A673 (cell line): Measurements from ENCODE around the gene NAPSA. TPM values are rescaled to one million over a fixed set of nuclear protein-coding genes. Genes with fewer than 3 reads are reported as not detected.

Experiments
- BruUV-seq: library from RNA; stranded (reverse); fragments of 400-500 nt; replicated peaks from 2 replicates; lab custom pipeline; 2021; lab: Mats Ljungman, UMichigan
- CTCF ChIA-PET: fragments of 300-600 bp; sonication (Branson Sonifier 250); formaldehyde crosslinking; loops from one replicate; lab custom pipeline; 2022; ENCODE audit warnings: antibody characterized with exemption; lab: Charles Lee
- POLR2A ChIA-PET: fragments of 300-600 bp; sonication (Branson Sonifier 250); formaldehyde crosslinking; loops from one replicate; lab custom pipeline; 2022; ENCODE audit warnings: antibody characterized with exemption; ENCODE audit not compliant: low non-redundant PET; lab: Charles Lee
- DNase-seq: peaks from one replicate; pipeline ENCODE4 v3.0.0-alpha.2; 2015; ENCODE audit warnings: low spot score
- H3K27ac ChIP-seq: fragments of 200-600 bp; sonication (generic); 2 replicates; pipeline ENCODE4 v1.5.1; 2016; ENCODE audit warnings: mixed run types, low read depth, mild to moderate bottlenecking, mixed read lengths, antibody characterized with exemption, low read length; ENCODE audit not compliant: poor library complexity, severe bottlenecking
- H3K27me3 ChIP-seq: fragments of 200-600 bp; sonication (generic); replicated peaks from 2 replicates; pipeline ENCODE4 v1.6.1; 2017; ENCODE audit warnings: mixed run types, low read depth, mild to moderate bottlenecking, mixed read lengths, antibody characterized with exemption, low read length; ENCODE audit not compliant: insufficient read depth, poor library complexity
- H3K36me3 ChIP-seq: fragments of 200-600 bp; sonication (generic); 2 replicates; pipeline ENCODE4 v1.6.1; 2016; ENCODE audit warnings: mixed run types, mild to moderate bottlenecking, mixed read lengths, antibody characterized with exemption, low read length; ENCODE audit not compliant: insufficient read depth, poor library complexity, severe bottlenecking
- H3K4me1 ChIP-seq: fragments of 200-600 bp; sonication (generic); 2 replicates; pipeline ENCODE4 v1.6.1; 2017; ENCODE audit warnings: mixed run types, mild to moderate bottlenecking, mixed read lengths, antibody characterized with exemption, low read length; ENCODE audit not compliant: insufficient read depth, poor library complexity, severe bottlenecking
- H3K4me3 ChIP-seq: fragments of 200-600 bp; sonication (generic); 2 replicates; pipeline ENCODE4 v1.5.1; 2016; ENCODE audit warnings: low read depth, mixed run types, mild to moderate bottlenecking, mixed read lengths, low read length; ENCODE audit not compliant: poor library complexity, severe bottlenecking
- H3K9me3 ChIP-seq: fragments of 200-600 bp; sonication (generic); 2 replicates; pipeline ENCODE4 v1.6.1; 2016; ENCODE audit warnings: mixed run types, low read depth, mild to moderate bottlenecking, mixed read lengths, antibody characterized with exemption, low read length; ENCODE audit not compliant: poor library complexity, severe bottlenecking
- CTCF ChIP-seq: fragments of 300-800, 200-600 bp; sonication (generic); conservative IDR thresholded peaks from 2 replicates; pipeline ENCODE4 v1.5.1; 2017; ENCODE audit warnings: low read depth, mild to moderate bottlenecking, antibody characterized with exemption, low read length, moderate library complexity, mixed read lengths
- EZH2 ChIP-seq: fragments of 200-600 bp; sonication (generic); IDR thresholded peaks from 2 replicates; pipeline ENCODE4 v1.6.1; 2017; ENCODE audit warnings: borderline replicate concordance, low read depth, mild to moderate bottlenecking, mixed read lengths, antibody characterized with exemption, low read length; ENCODE audit not compliant: poor library complexity, severe bottlenecking
- intact Hi-C: fragments of 100-400 bp; cut with micrococcal nuclease; formaldehyde crosslinking; loops from one replicate; pipeline ENCODE4 v1.10.0; 2022; ENCODE audit not compliant: unreplicated experiment
- total RNA-seq: library from RNA; stranded (reverse); gene quantifications from 2 replicates; pipeline ENCODE4 v1.2.3, GENCODE V29; 2021

The NAPSA gene
- total RNA-seq, 1 experiment from 2014 or later: 0.47 TPM

DNA sequence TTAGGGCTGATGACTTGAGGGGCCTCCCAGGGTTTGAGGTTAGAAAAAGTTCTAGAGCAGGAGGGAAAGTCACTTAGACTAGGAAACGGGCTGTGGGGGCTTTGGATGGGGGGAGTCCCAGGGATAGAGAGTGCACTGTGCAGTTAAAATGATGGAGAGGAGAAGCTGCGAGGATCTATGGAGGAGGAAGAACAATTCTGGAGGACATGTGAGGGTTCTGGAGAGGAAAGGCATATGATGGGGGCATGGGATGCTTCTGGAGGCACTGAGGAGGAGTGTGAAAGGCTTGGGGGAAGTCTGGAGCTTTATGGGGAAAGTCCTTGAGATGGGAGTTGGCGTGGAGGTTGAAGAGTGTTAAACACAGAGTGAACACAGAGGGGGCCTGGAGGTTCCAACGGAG lies 38.4 kb downstream of the NAPSA start:
- H3K36me3 ChIP-seq: no peaks in the 10 kb centered on the region
- H3K4me3 ChIP-seq: no peak overlapping the region
- peaks cover 25% of the 10 kb centered on the region for H3K27me3 ChIP-seq
- no peak for DNase-seq
- H3K4me1 ChIP-seq: peaks cover 9% of the 10 kb centered on the region
- intact Hi-C loops: no loop called here
- ChIA-PET POLR2A (no interaction called here), CTCF (no interaction called here)
- TF ChIP-seq CTCF (no peak), EZH2 (no peak)
- no peaks in the 10 kb centered on the region for H3K9me3 ChIP-seq
- no peak overlapping the region for H3K27ac ChIP-seq
- no TSS peak for BruUV-seq

- BruUV-seq: TSS peak; percentile 32
- TF ChIP-seq EZH2 (no peak), CTCF (no peak)
Observed at GRCh38 chr19:50326101-50326664, 39.3 kb downstream of the NAPSA start.

DNA sequence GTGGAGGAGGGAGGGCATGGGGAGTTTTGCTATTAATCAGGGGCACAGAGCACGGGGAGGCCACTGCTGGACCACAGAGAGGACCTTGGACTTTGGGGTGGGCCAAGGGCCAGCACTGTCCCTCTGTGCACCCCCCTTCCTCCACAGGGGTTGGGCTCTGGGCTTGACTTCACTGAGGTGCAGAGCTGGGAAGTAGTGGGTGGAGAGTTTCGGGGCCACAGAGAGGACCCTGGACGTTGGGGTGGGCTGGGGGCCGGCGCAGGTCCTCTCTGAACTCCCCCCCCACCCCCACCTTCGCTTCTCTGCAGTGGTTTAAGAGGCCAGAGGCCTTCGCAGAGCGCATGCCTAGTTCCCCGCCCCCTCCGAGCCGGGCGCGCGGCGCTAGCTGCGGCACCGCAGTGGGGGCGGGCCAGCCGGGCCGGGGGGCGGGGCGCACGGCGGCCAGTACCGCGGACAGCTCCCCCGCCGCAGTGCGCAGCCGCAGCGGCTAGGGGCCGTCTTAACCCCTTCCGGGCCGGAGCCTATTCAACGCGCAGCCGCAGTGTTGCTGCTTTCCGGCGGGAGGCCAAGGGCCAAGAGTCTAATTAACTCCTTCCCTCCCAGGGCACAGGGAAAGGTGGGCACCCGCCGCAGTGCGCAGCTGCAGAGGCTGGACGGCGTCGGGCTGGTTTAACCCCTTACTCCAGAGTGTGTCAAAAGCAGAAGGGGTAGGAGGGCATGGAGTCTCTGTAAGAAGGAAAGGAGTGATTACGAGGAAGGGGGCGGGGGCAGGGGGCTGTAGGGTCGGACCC lies 39.9 kb downstream of the NAPSA start:
- H3K36me3 ChIP-seq: no peaks in the 10 kb centered on the region
- no peak overlapping the region for H3K27ac ChIP-seq
- H3K4me1 ChIP-seq: peaks cover 9% of the 10 kb centered on the region
- peak; percentile 86 for DNase-seq
- intact Hi-C loops: no loop called here
- TF ChIP-seq EZH2 (no peak), CTCF (no peak)
- H3K4me3 ChIP-seq: peak overlapping the region; percentile 30
- H3K27me3 ChIP-seq: peaks cover 25% of the 10 kb centered on the region
- H3K9me3 ChIP-seq: no peaks in the 10 kb centered on the region
- ChIA-PET CTCF (interaction anchor here (0.9 kb wide), 1 partner anchor 32 kb away, joined by 3 read pairs; no protein-coding TSS in a partner anchor), POLR2A (no interaction called here)
- no TSS peak for BruUV-seq

More at GRCh38 chr19:50326101-50326664, 39.3 kb downstream of the NAPSA start:
- peak overlapping the region; percentile 30 for H3K4me3 ChIP-seq
- CTCF ChIA-PET: interaction anchor here (0.9 kb wide), 1 partner anchor 31 kb away, joined by 3 read pairs; no protein-coding TSS in a partner anchor
- no peaks in the 10 kb centered on the region for H3K36me3 ChIP-seq
- H3K9me3 ChIP-seq: no peaks in the 10 kb centered on the region
- peaks cover 9% of the 10 kb centered on the region for H3K4me1 ChIP-seq
- peaks cover 25% of the 10 kb centered on the region for H3K27me3 ChIP-seq
- intact Hi-C loops: no loop called here
- no peak overlapping the region for H3K27ac ChIP-seq
- DNase-seq: no peak
- POLR2A ChIA-PET: no interaction called here
